NCI-H2196 (cell line): ENCODE data around the gene ATP8A2.
A peak's percentile ranks its signal among the peaks of the same experiment; 100 is the strongest.

Experiments
- DNase-seq: peaks from one replicate; lab custom pipeline; 2025; ENCODE audit not compliant: unreplicated experiment; lab: John Stamatoyannopoulos, UW

ATP8A2 gene

GRCh38 chr13:25844559-25845434 lies 473.0 kb downstream of the ATP8A2 start:
- DNase-seq: no peak

DNA sequence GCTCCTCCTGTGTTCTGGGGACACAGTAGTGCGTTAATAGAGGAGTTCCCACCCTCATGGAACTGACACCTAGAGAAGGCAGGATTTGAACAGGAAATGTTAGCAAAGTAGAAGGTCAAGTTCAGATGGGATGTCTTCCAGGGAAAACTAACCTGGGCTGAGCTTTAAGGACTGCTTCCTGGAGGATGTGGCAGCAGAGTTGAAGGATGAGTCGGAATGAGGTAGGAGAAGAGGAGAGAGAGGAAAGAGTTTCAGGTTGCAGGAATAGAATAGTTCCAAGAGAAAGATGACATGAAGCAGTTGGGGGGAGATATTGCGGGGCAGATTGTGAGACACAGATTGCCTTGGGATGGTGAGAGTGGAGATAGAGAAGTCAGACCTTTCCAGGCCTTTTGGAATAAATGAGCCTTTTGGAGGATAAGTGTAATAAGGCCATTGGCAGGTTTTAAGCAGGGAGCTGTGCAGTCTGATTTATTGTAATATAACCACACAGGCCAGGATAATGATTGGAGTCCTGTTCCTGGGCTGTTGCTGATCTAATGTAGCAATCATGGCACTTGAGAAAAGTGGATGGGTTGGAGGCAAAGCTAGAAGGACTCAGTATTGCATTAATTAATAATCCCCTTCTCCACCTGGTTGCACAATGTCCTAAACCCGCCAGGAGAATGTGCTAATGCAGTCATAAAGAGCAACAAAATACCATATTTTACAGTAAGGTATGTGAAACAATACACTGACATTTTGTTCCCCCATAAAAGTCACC lies 474.6 kb downstream of the ATP8A2 start:
- DNase-seq: no peak

DNA sequence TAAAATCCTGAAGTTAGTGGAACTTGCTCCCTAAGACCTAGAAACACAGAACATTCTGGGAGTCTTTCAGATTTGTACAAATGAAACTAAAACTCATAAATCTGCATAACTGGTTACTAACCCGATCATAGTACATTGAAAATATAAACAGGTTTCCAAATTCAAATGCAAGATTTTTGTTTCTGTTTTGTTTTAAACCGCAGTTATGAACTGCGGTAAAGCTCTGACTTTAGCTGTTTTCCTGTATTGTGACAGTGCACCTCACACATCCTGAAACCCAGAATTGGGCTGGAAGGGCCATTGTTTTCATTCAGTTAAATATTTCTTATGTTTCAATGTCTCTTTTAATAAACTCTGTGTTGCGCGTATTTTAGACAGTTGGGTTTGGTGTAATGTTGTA lies 475.4 kb downstream of the ATP8A2 start:
- DNase-seq: no peak

- DNase-seq: no peak
Observed at GRCh38 chr13:25847635-25848626, 476.2 kb downstream of the ATP8A2 start.

DNA sequence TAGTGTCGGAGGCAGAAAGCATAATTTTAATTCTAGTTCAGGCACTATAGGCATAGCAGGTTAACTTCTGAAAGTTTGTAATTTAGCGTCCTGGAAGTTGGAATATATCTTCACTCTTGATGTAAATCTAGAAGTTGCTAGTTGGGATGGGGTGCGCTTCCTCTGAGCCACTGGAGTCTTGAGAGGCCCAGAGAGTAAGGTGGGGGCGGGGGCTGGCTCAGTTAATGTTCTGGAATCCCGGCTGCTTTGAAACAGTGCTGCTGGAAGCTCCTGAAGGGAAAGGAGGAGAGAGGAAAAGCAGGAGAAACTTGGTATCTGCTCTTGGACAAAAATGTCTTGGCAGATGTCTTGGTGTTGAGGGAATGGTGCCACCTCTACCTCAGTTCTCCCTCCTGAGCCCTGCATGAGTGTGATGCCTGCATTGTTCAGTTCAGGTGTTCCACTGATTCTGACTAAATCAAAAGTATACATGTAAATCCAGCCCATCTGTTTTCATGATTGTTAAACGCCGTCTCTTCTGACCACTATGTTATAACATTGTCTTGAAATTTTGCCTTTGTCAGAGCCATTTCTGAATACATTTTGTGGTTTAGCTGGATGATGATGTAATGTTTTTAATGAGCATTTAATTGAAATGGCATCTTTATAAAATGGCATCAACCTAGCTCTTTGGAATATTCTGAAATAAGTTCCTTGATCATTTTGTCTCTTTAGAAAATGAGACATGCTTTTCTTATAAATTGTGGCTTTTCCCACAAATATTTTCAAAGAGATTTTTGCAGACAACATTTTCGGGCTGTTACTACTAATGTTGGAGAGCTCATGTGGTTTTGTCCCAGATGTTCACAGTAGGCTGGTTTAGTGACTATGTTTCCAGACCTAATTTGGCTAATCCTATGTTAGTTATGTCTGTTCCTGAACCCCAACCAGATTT lies 477.3 kb downstream of the ATP8A2 start:
- DNase-seq: no peak

DNA sequence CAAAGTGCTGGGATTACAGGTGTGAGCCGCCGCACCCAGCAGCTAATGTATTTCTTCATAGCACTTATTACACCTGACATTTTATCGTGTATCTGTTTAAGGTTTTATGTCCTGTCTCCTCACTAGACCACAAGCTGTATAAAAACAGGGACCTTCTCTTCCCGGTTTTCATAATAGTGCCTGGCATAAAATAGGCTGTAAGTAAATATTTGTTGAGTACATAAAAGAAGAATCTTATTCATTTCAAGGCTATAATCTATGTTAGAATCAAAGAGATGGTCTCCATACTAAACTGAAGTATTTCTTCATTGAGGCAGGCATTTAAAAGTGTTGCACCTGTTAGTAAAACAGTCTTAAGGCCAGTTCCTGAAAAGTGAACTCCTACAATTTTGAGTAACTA lies 486.1 kb downstream of the ATP8A2 start:
- DNase-seq: peak; percentile 26

- no peak for DNase-seq
Observed at GRCh38 chr13:25859528-25859927, 487.8 kb downstream of the ATP8A2 start.

GRCh38 chr13:25860265-25860664 lies 488.5 kb downstream of the ATP8A2 start:
- no peak for DNase-seq

- no peak for DNase-seq
Observed at GRCh38 chr13:25860862-25861261, 489.1 kb downstream of the ATP8A2 start.

GRCh38 chr13:25862156-25862555 lies 490.4 kb downstream of the ATP8A2 start:
- no peak for DNase-seq

- no peak for DNase-seq
Observed at GRCh38 chr13:25864116-25864515, 492.3 kb downstream of the ATP8A2 start.

- DNase-seq: no peak
Observed at GRCh38 chr13:25864936-25865335, 493.2 kb downstream of the ATP8A2 start.

- DNase-seq: no peak
Observed at GRCh38 chr13:25865391-25865790, 493.6 kb downstream of the ATP8A2 start.

GRCh38 chr13:25867038-25867437 lies 495.3 kb downstream of the ATP8A2 start:
- DNase-seq: no peak

- no peak for DNase-seq
Observed at GRCh38 chr13:25868490-25868889, 496.7 kb downstream of the ATP8A2 start.

DNA sequence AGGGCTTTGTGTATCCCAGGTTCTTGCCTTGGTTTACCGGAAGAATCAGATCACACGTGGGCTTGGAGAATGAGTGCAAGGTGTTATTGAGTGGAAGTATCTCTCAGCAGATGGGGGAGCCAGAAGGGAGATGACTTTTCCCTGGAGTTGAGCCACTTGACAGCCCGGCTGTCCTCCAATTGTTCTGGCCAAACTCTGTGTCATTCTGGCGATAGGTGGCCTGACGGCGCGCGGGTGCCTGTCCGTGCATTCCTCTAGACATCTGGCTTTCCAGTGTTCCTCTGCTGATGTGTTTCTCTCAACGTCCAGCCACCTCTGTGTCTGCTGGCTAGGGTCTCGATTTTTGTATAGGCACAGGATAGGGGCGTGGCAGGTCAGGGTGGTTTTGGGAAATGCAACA lies 498.2 kb downstream of the ATP8A2 start:
- no peak for DNase-seq

DNA sequence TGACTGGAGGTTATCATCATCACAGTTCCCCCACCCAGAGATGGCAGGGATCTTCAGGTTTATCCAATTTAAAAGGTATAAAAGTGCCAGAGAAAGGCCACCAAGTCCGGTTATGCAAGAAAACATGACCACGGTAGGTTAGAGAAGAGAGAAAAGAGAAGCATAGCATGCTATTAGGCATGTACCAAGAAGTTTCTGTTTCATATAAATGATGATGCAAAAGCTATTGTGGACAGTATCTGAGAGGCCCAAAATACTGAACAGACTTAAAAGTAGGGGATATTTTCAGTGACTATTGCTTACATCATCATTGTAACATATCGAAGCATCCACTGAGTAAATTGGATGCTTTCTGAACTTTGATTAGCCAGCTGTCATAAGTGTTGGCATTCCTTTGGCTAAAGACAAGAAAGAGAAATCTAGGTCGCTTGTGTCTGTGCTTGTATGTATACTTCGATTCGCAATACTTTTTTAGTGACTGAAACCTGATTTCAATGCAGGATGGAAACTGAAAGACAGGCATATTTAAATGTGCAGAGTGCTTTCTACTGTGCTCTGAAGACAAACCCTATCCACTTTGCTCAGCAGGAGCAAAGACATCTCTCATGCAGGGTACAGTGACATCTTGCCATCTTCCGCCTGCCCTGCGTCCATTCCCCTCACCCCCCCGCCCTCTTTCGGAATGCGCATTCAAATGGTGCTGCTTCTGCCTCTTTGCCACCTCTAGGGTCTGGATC lies 499.8 kb downstream of the ATP8A2 start:
- DNase-seq: no peak

DNA sequence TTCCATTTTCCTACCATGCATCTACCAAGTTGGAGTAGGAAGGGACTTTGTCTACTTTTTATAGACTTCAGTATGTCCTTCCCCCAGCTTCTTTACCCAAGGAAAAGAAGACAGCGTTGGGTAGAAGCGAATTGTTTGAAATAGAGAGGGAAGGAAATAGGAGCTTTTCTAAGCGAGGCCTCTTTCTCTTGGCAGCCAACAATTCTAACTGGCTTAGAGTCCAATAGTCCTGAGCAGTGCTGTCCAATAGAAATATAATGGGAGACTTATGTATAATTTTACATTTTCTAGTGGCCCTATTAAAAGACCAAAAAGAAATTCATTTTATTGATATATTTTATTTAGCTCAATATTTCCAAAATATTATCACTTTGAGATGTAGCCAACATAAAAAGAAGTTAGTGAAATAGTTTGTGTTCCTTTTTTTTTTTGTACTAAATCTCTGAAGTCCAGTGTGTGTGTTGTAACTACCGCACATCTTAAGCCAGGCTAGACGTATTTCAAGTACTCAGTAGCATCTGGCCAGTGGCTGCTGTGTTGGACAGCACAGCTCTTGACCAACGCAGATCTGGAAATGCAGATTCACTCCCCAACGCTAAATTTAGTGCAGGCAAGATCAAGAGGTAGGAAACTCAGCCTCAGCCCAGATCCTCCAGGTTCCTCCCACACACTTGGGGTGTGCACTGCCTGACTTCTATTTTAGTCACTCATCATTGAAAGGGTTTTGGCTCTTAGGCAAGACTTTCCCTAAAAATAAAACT lies 500.9 kb downstream of the ATP8A2 start:
- no peak for DNase-seq

DNA sequence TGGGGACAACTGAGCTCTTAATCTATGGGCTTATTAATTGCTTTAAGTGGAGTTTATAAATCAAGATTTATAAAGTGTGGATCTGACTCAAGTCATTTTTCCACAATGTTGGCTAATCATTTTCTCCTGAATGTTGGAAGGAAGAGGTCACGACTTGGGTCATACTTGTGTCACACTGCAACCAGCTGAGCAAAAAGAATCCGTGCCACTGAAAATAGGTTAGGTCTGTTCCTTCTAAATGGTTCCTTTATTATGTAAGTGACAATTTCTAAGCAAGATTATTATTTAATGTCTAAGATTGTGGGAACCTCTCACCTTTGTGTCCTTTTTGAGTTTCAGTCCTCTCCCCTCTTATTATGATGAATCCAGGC lies 501.5 kb downstream of the ATP8A2 start:
- DNase-seq: no peak
